GM23338 (cell line): ENCODE results near the gene PPCS.

ENCODE experiments used
- CREB1 ChIP-seq: fragments of 250-450 bp; sonication (Bioruptor Pico); IDR thresholded peaks from 2 replicates; pipeline ENCODE4 v1.5.0; 2020; ENCODE audit warnings: low read depth, mild to moderate bottlenecking, moderate library complexity
- CTCF ChIP-seq, 2 experiments: fragments of 200-600 bp in 1 of 2; sonication (generic) in 1 of 2; conservative IDR thresholded peaks; 2 replicates each; pipeline versions ENCODE4 v1.5.1 to v1.6.1; 2016 to 2017; ENCODE audit warnings: antibody characterized with exemption in 2 of 2, low read depth in 2 of 2, mild to moderate bottlenecking in 2 of 2, moderate library complexity in 1 of 2
- ETS1 ChIP-seq: IDR thresholded peaks from 2 replicates; pipeline ENCODE4 v1.6.1; 2016; ENCODE audit warnings: antibody characterized with exemption
- EZH2 ChIP-seq: fragments of 200-600 bp; sonication (generic); IDR thresholded peaks from one replicate; pipeline ENCODE4 v1.8.0; 2017; ENCODE audit warnings: antibody characterized with exemption, mild to moderate bottlenecking, low read depth; ENCODE audit not compliant: unreplicated experiment
- EZH2phosphoT487 ChIP-seq: fragments of 200-600 bp; sonication (generic); IDR thresholded peaks from one replicate; pipeline ENCODE4 v1.8.1; 2018; ENCODE audit warnings: antibody characterized with exemption; ENCODE audit not compliant: unreplicated experiment
- JUNB ChIP-seq: IDR thresholded peaks from one replicate; pipeline ENCODE4 v1.6.1; 2016; ENCODE audit warnings: antibody characterized with exemption; ENCODE audit not compliant: unreplicated experiment
- NANOG ChIP-seq: IDR thresholded peaks from 2 replicates; pipeline ENCODE4 v1.6.1; 2016; ENCODE audit warnings: antibody characterized with exemption, borderline replicate concordance
- POLR2AphosphoS5 ChIP-seq: IDR thresholded peaks from 2 replicates; pipeline ENCODE4 v1.6.1; 2016; ENCODE audit warnings: antibody characterized with exemption, low read depth
- REST ChIP-seq: IDR thresholded peaks from one replicate; pipeline ENCODE4 v1.6.1; 2018; ENCODE audit warnings: antibody characterized with exemption; ENCODE audit not compliant: unreplicated experiment
- STAT1 ChIP-seq: IDR thresholded peaks from one replicate; pipeline ENCODE4 v1.6.1; 2016; ENCODE audit warnings: antibody characterized with exemption; ENCODE audit not compliant: unreplicated experiment
- ZNF114 ChIP-seq: fragments of 250-450 bp; sonication (Bioruptor Pico); IDR thresholded peaks from 2 replicates; pipeline ENCODE4 v1.5.0; 2020; ENCODE audit warnings: mild to moderate bottlenecking, moderate library complexity
- ZNF331 ChIP-seq: fragments of 250-450 bp; sonication (Bioruptor Pico); IDR thresholded peaks from 2 replicates; pipeline ENCODE4 v1.5.0; 2020; ENCODE audit warnings: low read depth, mild to moderate bottlenecking, moderate library complexity
- ZNF462 ChIP-seq: fragments of 250-450 bp; sonication (Bioruptor Pico); IDR thresholded peaks from 2 replicates; pipeline ENCODE4 v1.5.0; 2020; ENCODE audit warnings: mild to moderate bottlenecking, moderate library complexity

GRCh38 chr1:42450061-42450460 is 6.3 kb upstream of the PPCS start:
- no peak for TF ChIP-seq EZH2phosphoT487
- TF ChIP-seq CTCF (conservative IDR thresholded peaks at IDR 0.05; ENCODE audit: low read depth in 2 of 2): no peak
- no peak for TF ChIP-seq ETS1
- TF ChIP-seq EZH2: no peak
- no peak for TF ChIP-seq REST
- no peak for TF ChIP-seq POLR2AphosphoS5
- no peak for TF ChIP-seq ZNF114 (CRISPR knock-in tag)
- TF ChIP-seq ZNF462 (CRISPR knock-in tag): no peak
- no peak for TF ChIP-seq ZNF331 (CRISPR knock-in tag)
- TF ChIP-seq STAT1: no peak
- TF ChIP-seq JUNB: no peak
- TF ChIP-seq NANOG: no peak
- TF ChIP-seq CREB1 (CRISPR knock-in tag): no peak
